GM21515 (cell line): ENCODE data around the gene LRRIQ1.
"Not testable (repeated sequence)": the region's sequence is repeated elsewhere in the genome, so short reads cannot be mapped to it uniquely, and the experiment has no call there.

ENCODE experiments used
- ATAC-seq: cut with Tn5 transposase; IDR thresholded peaks from one replicate; pipeline ENCODE4 v1.9.1; 2021; ENCODE audit not compliant: unreplicated experiment

Gene LRRIQ1

GRCh38 chr12:85036234-85036707 lies at the start of gene LRRIQ1, which contains the start of gene TSPAN19:
Gene LRRIQ1 (plus strand): TSS chr12:85036351. CDS start chr12:85038177, 1,826 bp downstream.
Gene TSPAN19 (minus strand): TSS chr12:85036277. CDS start chr12:85029946, 6,331 bp downstream.
- peak; percentile 96 for ATAC-seq

- no peak for ATAC-seq
Observed at GRCh38 chr12:84986586-84986985, 49.6 kb upstream of the LRRIQ1 start.

GRCh38 chr12:84994426-84994825 lies 41.7 kb upstream of the LRRIQ1 start:
- no peak for ATAC-seq

- no peak for ATAC-seq
Observed at GRCh38 chr12:84995641-84996040, 40.5 kb upstream of the LRRIQ1 start.

GRCh38 chr12:84996759-84997158 lies 39.4 kb upstream of the LRRIQ1 start:
- no peak for ATAC-seq

- no peak for ATAC-seq
Observed at GRCh38 chr12:84998341-84998740, 37.8 kb upstream of the LRRIQ1 start.

- ATAC-seq: no peak
Observed at GRCh38 chr12:85000729-85001128, 35.4 kb upstream of the LRRIQ1 start.

GRCh38 chr12:85002778-85003296 lies 33.3 kb upstream of the LRRIQ1 start:
- ATAC-seq: no peak

GRCh38 chr12:85004204-85004603 lies 31.9 kb upstream of the LRRIQ1 start:
- ATAC-seq: no peak

- not testable (repeated sequence) for ATAC-seq
Observed at GRCh38 chr12:85005047-85005446, 31.1 kb upstream of the LRRIQ1 start.

GRCh38 chr12:85005615-85006014 lies 30.5 kb upstream of the LRRIQ1 start:
- no peak for ATAC-seq

- no peak for ATAC-seq
Observed at GRCh38 chr12:85006206-85006605, 29.9 kb upstream of the LRRIQ1 start.

- no peak for ATAC-seq
Observed at GRCh38 chr12:85007836-85008235, 28.3 kb upstream of the LRRIQ1 start.

- no peak for ATAC-seq
Observed at GRCh38 chr12:85016413-85016812, 19.7 kb upstream of the LRRIQ1 start.

- ATAC-seq: no peak
Observed at GRCh38 chr12:85017133-85017532, 19.0 kb upstream of the LRRIQ1 start.

GRCh38 chr12:85017618-85018017 lies 18.5 kb upstream of the LRRIQ1 start:
- no peak for ATAC-seq

GRCh38 chr12:85018098-85018497 lies 18.1 kb upstream of the LRRIQ1 start:
- no peak for ATAC-seq

- no peak for ATAC-seq
Observed at GRCh38 chr12:85029456-85029855, 6.7 kb upstream of the LRRIQ1 start.

GRCh38 chr12:85036733-85037132 lies 582 bp downstream of the LRRIQ1 start:
- no peak for ATAC-seq

GRCh38 chr12:85041395-85041794 lies 5.2 kb downstream of the LRRIQ1 start:
- no peak for ATAC-seq

- ATAC-seq: no peak
Observed at GRCh38 chr12:85043829-85044228, 7.7 kb downstream of the LRRIQ1 start.

GRCh38 chr12:85057370-85057963 lies 21.3 kb downstream of the LRRIQ1 start:
- ATAC-seq: peak; percentile 82

- ATAC-seq: no peak
Observed at GRCh38 chr12:85058339-85058738, 22.2 kb downstream of the LRRIQ1 start.
